Measurements from ENCODE around the gene DNM3.
A peak's percentile ranks its signal among the peaks of the same experiment; 100 is the strongest.
"Not testable (repeated sequence)": the region's sequence is repeated elsewhere in the genome, so short reads cannot be mapped to it uniquely, and the experiment has no call there.

Gene DNM3

DNA sequence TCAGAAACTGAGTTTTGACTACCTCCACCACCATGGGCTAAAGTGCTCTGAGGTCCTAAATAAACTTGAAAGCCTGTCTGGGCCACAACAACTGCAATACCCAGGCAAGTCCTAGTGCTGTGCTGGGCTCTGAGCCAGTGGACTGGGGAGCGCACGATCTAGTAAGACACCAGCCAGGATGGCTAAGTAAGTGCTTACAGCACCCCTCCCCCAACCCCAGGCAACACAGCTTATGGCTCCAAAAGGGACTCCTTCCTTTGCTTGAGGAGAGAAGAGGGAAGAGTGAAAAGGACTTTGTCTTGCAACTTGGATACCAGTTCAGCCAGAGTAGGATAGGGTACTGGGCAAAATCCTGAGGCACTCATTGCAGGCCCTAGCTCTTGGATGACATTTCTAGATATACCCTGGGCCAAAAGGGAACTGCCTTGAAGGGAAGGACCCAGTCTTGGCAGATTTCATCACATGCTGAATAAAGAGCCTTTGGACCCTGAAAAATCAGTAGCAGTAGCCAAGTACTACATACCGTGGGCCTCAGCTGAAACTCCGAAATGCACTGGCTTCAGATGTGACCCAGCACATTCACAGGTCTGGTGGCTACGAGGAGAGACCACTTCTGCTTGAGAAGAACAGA lies 580.8 kb downstream of the DNM3 start:
- no peak for DNase-seq (ENCODE audit: low read depth in 2 of 2)

DNA sequence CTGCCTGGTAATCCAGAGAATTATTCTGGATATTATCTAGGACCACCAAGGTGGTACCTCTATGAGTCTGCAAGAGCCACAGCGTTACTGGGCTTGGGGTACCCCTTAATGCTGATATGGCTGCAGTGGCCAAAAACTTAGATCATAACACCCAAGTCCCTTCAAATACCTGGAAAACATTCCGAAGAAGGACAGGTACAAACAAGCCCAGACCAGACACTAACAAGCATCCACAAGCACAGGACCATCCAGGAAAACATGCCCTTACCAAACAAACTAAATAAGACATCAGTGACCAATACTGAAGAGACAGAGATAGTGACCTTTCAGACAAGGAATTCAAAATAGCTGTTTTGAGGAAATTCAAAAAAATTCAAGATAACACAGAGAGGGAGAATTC lies 582.0 kb downstream of the DNM3 start:
- DNase-seq (ENCODE audit: low read depth in 2 of 2) = no peak

DNA sequence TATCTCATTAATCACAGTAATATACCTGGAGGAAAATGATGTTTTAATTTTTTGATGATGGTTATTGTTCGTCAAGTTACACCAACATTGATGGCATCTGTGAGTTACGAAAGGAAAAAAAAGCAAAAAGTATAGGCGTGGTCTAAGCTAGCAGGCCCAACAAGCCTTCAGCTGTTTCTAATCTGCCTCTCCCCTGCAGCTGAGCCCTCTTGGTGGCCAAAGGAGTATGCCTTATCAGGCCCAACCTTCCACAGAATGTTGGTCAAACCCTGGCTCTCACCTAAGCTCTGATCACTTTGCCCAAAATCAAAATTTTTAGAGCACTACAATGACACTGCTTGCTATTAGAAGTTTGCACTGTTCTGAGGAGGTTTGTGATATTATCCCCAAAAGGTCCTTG lies 584.0 kb downstream of the DNM3 start:
- no peak for DNase-seq (ENCODE audit: low read depth in 2 of 2)

DNA sequence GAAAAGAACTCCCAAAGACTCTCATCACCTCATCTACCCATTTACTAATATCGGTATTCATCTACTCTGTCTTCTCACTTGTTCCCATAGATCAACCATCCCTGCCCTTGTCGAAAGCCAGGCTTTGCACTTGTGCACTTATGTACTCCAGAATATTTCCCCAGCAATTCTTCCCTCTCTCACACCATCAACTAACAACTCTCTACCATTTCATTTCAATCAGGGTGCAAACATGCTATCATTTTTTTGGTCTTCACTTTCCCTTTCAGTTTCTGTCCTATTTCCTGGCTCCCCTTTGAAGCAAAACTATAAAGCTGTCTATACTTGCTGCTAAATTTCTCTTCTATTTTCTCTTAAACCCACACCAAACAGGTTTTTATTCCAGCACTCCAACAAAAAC lies 585.9 kb downstream of the DNM3 start:
- DNase-seq (ENCODE audit: low read depth in 2 of 2) = no peak

DNA sequence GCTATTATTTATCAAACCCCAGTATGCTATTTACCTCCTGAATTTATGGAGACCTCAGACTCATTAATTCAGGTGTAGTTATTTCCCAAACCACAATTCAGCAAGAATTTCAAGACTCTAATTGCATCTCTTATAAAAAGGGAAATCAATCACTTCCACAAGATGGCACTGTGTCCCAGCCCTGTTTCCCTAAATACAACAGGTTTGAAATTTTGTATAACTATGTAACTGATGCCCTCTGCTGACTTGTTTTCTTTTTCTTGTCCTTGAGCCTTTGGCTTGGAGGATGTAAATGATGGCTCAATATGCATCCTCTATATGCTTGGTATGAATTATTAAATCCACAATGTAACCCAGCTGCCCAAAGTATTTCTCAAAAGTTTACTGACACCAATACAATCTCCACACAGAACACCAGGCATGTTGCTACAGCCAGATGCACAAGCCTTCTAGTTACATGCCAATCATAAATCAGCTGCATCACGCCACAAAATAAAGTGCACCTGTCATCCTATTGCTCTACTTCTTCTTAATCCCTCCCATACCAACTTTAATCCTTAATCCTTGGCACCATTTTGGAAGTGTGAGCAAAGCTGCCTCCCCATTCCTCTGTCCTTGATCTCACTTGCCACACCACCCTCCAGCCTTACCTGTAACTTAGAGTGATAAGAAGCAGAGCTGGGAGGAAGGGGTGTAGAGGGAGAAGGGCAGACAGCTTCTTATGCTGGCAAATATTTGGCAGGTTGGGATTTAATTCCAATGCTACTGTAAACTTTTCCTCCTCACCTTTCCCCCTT lies 588.2 kb downstream of the DNM3 start:
- no peak for DNase-seq (ENCODE audit: low read depth in 2 of 2)

DNA sequence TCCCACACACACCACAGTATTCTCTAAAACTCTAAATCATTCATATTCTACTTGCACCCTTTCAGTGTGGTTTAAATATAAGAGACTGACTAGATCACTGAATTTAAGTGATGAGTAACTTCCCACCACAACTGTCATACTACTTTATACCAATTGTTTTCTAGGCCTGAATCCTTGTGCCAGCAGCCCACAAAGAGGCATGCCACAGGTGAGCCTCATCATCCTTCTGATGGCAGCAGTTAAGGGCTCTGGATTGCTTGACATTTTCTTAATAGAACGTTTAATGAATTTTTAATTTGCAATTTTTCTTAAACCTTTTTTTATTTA lies 588.8 kb downstream of the DNM3 start:
- DNase-seq (ENCODE audit: low read depth in 2 of 2) = no peak

DNA sequence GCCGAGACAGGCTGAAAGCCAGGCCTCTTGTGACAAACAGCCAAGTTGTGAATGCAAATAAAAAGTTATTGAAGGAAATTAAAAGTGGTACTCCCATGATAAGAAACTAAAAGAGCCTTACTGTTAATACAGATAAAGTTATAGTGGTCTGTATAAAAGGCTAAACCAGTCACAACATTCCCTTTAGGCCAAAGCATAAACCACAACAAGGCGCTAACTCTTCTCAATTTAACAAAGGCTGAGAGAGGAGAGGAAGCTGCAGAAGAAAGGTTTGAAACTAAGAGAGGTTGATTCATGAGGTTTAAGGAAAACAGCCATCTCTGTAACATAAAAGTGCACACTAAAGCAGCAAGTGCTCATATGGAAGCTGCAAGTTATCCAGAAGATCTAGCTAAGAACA lies 589.9 kb downstream of the DNM3 start:
- no peak for DNase-seq (ENCODE audit: low read depth in 2 of 2)

DNA sequence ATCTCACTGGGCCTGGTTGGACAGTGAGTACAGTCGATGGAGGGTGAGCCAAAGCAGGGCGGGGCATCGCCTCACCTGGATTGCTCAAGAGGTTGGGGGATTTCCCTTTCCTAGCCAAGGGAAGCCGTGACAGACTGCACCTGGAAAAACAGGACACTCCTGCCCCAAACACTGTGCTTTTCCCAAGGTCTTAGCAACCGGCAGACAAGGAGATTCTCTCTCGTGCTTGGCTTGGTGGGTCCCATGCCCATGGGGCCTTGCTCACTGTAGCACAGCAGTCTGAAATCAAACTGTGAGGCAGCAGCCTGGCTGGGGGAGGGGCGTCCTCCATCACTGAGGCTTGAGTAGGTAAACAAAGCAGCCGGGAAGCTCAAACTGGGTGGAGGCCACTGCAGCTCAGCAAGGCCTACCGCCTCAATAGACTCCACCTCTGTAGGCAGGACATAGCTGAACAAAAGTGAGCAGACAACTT lies 590.5 kb downstream of the DNM3 start:
- no peak for DNase-seq (ENCODE audit: low read depth in 2 of 2)

DNA sequence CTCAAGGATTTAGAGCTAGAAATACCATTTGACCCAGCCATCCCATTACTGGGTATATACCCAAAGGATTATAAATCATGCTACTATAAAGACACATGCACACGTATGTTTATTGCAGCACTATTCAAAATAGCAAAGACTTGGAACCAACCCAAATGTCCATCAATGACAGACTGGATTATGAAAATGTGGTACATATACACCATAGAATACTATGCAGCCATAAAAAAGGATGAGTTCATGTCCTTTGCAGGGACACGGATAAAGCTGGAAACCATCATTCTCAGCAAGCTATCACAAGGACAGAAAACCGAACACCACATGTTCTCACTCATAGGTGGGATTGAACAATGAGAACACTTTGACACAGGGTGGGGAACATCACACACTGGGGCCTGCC lies 595.9 kb downstream of the DNM3 start:
- not testable (repeated sequence) for DNase-seq (ENCODE audit: low read depth in 2 of 2)

DNA sequence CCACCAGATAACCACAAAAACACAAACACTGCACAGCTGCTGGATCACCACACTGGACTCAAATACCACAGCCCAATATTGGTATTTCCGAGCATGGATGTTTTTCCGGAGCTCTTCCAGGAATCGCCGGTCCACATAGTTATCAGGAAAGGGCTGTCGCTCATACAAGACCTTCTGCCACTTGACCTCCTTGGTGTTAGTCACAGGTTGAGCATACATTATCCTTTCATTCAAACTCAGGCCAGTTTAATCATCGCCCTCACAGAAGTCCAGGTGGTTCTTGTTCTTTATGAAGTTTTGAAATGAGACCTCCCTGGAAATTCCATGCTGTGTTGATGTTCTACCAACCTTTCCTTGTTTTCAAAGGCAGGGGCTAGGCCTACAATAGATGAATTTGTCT lies 601.1 kb downstream of the DNM3 start:
- DNase-seq (ENCODE audit: low read depth in 2 of 2) = no peak

DNA sequence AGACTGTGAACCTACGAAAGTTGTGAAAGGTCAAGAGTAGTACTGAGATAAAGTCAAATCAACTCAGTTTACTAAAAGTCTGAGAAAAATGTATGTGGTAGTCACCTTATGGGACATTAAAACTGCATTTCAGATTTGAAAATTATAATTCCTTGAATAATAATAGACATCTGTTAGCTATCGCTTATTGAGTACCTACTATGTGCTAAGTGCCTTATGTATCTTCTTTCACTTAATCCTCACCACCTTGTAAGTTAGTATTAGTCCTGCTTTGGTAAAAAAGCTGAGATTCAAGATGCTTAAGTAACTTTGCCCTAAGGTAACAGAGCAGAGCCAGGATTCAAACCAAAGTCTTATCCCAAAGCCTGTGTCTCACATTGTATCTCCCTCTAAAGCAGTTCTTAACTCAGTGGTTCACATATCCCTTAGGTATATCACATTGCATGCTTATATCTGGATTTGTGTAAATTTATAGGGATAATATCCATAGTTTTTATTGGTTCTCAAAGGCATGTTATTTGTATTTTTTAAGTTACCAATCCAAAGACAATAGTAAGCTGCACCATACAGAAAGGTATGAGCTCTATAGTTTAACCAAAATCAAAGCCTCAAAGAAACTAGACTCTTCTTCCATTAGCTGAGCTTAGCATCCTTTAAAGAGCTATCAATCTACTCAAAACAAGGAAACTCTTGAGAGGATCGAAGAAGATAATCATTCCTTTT lies 601.7 kb downstream of the DNM3 start:
- DNase-seq (ENCODE audit: low read depth in 2 of 2) = no peak

DNA sequence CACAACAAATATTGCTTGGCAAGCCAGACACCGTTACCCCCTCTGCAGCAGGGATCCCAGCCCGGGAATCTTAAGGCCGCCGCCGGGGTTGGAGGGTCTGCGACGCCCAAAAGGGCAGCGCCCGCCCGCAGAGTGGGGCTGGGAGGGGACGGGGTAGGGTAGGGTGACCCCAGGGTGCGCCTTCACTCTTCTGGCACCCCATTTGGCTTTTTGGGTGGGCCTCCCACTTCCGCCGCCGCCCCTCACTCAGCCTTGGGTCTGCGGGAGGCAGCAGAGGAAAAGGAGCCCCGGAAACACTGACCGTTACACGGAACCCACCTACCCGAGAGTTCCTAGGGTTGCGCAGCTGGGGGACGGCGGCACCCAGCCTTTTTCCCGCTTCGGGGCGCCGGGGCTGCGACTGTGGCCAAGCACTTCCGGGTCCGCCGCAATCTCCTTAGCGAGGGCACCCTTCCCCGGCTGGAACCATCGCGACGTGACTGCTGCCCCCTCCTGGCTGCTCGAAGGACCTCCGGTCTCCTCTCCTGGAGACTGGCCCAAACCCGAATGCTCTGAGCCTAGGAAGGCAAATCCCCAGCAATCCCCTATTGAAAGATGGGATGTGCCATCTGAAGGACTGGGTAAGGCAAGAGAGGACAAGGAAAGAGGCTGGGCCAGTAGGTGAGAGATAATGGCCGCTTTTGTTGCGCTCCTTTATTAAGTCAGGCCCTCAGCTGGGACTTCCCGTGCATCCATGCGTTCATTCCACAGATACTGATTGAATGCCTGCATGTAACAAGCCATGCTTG lies 602.6 kb downstream of the DNM3 start, which contains the start of gene PIGC:
Gene PIGC (minus strand): TSS at position 404 of the 788 bp plus-strand sequence. CDS start 1,447 bp downstream, outside the sequence.
- peak; percentile 89 to 92 for DNase-seq (ENCODE audit: low read depth in 2 of 2)

DNA sequence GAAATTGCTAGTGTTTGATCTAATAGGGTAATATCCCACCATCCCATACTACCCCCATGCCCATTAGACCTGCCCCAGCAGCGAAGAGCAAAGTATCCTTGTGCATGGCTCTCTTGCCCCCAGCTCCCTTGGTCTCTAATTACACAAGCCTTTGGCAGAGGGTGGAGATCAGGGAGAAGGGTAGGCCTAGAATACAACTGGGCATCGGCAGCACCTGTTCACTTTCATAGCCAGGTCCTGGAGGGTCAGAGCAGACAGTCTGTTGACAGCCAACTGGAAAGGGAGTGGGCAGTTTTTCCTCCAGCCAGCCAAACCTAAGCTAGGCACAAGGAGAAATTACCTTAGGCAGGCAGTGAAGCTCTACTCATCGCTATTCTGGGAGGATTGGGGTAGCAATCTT lies 605.2 kb downstream of the DNM3 start:
- no peak for DNase-seq (ENCODE audit: low read depth in 2 of 2)

DNA sequence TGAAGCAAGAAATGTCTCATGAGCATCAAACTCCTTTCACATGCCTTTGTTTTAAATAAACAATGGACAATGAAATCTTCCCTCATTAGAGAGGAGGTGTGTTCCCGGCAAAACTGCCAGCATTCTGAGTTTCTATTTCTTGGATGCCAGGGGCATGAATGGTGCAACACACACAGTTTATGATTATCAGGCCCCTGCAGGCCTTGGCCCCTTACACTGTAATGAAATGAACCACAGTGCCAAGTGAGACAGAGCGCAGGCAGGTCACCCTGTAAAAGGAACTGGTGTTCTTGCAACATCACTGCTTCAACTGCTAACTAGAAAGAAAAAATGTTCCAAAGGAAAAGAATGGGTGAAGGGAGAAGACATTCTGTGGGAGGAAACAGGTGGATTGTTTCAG lies 606.3 kb downstream of the DNM3 start:
- no peak for DNase-seq (ENCODE audit: low read depth in 2 of 2)

DNA sequence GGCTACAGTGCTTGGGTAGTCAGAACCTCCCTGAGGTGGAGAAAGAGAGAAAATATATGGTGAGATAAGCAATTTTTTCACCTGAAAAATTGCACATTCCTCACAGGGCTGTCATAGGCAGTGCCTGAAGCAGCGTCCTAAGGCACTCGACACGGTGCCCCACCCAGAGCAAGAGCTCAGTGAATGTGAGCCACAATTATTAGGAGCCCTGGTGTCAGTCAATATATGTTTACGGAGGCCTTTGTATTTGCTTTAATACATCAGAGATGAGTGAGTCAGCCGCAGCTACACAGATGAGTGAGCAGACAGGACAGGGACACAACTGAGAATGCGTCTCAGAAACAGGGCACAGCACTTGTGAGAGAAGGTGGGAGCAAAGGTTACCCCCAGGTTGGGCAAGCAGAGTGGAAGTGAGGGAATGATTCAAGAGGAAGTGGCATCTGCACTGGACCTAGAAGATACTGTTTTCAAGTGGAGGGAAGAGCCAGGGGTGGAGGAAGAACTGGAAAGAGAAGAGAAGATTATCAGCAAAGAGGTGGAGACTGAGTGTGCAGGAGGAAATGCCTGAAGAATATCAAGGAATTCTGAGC lies 607.8 kb downstream of the DNM3 start:
- no peak for DNase-seq (ENCODE audit: low read depth in 2 of 2)

DNA sequence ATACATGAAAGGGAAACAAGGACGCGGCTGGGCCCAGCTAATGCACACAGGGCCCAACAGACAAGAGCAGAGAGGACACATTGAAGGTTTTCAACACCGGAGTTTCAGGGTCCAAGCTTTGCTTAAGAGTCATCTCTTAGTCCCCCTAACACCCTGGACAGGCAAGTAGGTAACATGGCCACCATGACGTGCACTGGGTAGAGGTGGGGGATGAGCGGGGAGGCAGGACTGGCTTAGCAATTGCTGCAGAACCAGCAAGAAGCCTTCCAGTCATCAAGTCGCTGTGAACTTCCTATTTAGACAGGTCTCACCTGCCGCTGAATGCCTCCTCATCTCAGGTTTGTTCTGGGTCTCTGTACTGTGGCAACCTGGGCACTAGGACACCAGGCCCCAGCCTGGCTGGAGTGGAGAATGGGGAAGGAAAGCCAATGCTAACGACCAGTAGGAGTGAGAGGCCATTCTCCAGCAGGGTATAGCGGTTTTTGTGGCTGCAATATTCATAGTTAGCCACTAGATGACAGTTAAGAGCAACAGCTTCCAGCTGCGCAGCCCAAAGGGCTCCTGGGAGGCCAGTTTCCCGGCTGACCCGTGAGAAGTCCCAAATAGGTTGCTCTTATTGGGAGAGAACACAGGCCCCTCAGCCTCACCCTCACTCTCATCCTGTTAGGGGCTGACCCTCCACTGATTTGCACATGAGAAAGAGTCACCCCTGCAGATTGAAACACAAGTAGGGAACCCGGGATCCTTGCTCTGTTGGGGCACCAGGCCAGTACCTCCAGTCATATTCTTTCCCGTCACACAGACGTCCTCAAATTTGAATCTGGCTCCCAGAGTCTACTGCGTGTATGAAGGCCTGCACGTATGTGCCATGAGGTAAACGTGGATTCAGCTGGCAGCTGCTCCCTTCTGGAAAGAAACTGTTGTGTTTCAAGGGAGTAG lies 608.6 kb downstream of the DNM3 start:
- DNase-seq (ENCODE audit: low read depth in 2 of 2) = no peak

DNA sequence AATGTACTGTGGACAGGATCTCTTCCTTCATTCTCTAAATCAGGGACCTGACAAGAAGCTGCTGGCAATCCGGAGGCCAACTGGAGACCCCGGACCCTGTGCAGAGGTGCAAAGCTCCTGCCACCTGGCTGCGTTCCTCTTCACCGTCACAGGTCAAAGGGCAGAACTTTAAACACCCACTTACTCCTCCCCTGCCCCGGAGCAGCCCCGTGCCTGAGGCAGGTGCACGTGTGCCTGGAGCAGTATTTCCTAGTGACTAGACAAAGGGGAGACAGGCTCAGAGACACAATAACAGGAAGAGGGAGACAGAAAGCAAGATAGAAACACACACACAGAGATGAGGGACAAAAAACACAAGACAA lies 609.2 kb downstream of the DNM3 start:
- DNase-seq (ENCODE audit: low read depth in 2 of 2) = no peak

DNA sequence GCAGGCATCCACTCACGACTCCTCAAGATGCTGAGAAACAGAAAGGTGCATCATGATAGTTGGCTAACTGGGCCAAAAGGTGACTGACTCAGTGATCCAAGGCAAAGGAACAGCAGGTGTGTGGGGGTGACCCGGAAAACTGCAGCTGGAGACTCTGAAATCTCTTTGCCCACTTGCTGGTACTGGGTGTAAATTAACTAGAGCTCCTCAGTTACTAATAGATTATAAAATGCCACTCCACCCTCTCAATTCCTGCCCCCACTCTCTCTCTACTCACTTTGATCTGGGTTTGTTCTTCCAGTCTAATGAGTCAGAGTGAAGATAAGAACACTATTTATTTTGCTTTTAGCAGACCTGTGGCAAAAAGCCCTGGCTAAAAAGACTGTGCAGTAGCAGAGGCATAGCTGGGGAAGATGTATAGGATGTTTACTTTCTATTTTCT lies 609.7 kb downstream of the DNM3 start:
- no peak for DNase-seq (ENCODE audit: low read depth in 2 of 2)

DNA sequence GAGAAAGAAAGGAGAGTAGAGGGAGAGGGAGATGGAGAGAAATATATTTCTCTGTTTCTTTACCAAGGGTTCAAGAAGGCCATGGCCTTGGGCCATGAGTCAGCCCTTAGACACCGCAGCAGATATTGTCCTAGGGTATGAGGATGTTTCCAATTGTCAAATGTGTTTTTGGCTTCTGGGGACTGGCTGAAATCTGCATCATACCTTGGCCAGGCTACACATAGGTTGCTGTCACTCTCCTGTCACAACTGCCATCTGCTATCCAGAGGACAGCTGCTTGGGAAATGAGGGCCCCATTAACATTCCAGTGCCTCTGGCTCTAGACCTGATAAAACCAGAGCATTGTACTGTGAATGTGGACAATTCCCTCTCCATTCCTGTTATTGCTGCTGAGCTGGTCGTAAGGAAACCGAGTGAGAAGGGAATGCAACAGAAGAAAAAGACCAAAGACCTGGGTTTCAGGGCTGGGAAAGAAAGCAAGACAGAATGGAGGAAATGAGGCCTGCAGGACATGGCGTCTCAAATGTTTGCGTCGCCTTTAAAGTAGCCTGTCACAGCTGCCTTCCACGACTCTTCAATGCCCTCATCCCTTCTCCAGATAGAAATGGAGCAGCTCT lies 611.3 kb downstream of the DNM3 start:
- no peak for DNase-seq (ENCODE audit: low read depth in 2 of 2)

DNA sequence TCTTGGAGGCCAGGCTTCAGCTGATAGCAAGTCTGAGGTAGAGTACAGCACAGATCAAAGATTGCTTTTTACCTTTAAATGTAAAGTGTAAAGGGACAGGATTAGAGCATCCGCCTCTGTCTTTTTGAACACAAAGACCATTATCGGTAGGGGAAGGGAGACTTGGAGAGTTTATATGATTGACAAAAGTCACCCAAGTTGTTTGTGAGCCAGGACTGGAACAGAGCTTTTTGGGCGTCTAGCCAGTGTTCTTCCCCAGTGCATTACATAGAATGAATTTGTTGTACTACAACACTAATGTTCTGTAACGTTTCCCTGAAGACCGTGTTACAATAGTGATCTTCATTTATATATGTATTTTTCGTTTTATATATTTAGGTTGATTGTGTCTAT lies 611.9 kb downstream of the DNM3 start:
- no peak for DNase-seq (ENCODE audit: low read depth in 2 of 2)
